A549 (cell line): ENCODE results near the gene BEST3. TPM values are rescaled to one million over a fixed set of nuclear protein-coding genes. Genes with fewer than 3 reads are reported as not detected.
A peak's percentile ranks its signal among the peaks of the same experiment; 100 is the strongest.

Experiments
- ATAC-seq, 2 experiments: fragments of 200-7000 bp in 1 of 2; fragments of >200 bp in 1 of 2; cut with Nextera tagmentation in 1 of 2; cut with Tn5 transposase in 1 of 2; 3 replicates each; pipeline versions ENCODE4 v1.8.0 to v1.9.1; 2018 to 2020; ENCODE audit warnings: mild to moderate bottlenecking in 1 of 2, moderate library complexity in 1 of 2
- CTCF ChIA-PET: fragments of 300-600 bp; sonication (Branson Sonifier 250); formaldehyde crosslinking; extraction: SDS; loops from one replicate; lab custom pipeline; 2021; ENCODE audit warnings: antibody characterized with exemption, inconsistent platforms; lab: Yijun Ruan, JAX
- POLR2A ChIA-PET: fragments of 350-600 bp; formaldehyde crosslinking; extraction: SDS; loops from one replicate; lab custom pipeline; 2021; ENCODE audit warnings: antibody characterized with exemption, inconsistent platforms; lab: Yijun Ruan, JAX
- DNase-seq, 2 experiments: peaks; one replicate each; pipeline versions ENCODE4 v3.0.0 to v3.0.0-alpha.2; 2011 to 2016; ENCODE audit warnings: low read depth in 1 of 2, low spot score in 1 of 2
- FAIRE-seq: peaks from 2 replicates; lab custom pipeline; 2011; peaks lifted over from hg19 to GRCh38; lab: Jason Lieb, UNC
- H3K27ac ChIP-seq, 2 experiments: fragments of >200 bp; sonication (Bioruptor Twin); formaldehyde crosslinking; 3 replicates each; pipeline ENCODE4 v1.5.1; 2016 to 2017
- H3K4me1 ChIP-seq: fragments of >200 bp; sonication (Bioruptor Twin); formaldehyde crosslinking; 3 replicates; pipeline ENCODE4 v1.6.1; 2016
- H3K4me2 ChIP-seq: fragments of >200 bp; sonication (Bioruptor Twin); formaldehyde crosslinking; 3 replicates; pipeline ENCODE4 v1.6.1; 2016
- H3K4me3 ChIP-seq: fragments of >200 bp; sonication (Bioruptor Twin); formaldehyde crosslinking; 3 replicates; pipeline ENCODE4 v1.5.1; 2016
- H3K9me3 ChIP-seq: fragments of >200 bp; sonication (Bioruptor Twin); formaldehyde crosslinking; 3 replicates; pipeline ENCODE4 v1.6.1; 2016
- BHLHE40 ChIP-seq: IDR thresholded peaks from 2 replicates; pipeline ENCODE4 v1.6.1; 2012; ENCODE audit warnings: low read depth, low read length, inconsistent platforms
- CBX8 ChIP-seq: fragments of 200-600 bp; sonication (generic); IDR thresholded peaks from 2 replicates; pipeline ENCODE4 v1.6.1; 2016
- CHD2 ChIP-seq: fragments of 150-350 bp; IDR thresholded peaks from 2 replicates; pipeline ENCODE4 v1.6.1; 2014; ENCODE audit warnings: low read length; ENCODE audit not compliant: partially characterized antibody
- FOXS1 ChIP-seq: fragments of 250-450 bp; sonication (Bioruptor Pico); IDR thresholded peaks from 2 replicates; pipeline ENCODE4 v1.5.0; 2020; ENCODE audit warnings: mild to moderate bottlenecking, moderate library complexity
- GATA3 ChIP-seq: IDR thresholded peaks from 2 replicates; pipeline ENCODE4 v1.6.1; 2012; ENCODE audit warnings: borderline replicate concordance
- HOXB13 ChIP-seq: fragments of 250-450 bp; sonication (Bioruptor Pico); IDR thresholded peaks from 2 replicates; pipeline ENCODE4 v1.5.0; 2020; ENCODE audit warnings: low read depth, mild to moderate bottlenecking, moderate library complexity
- MYC ChIP-seq: IDR thresholded peaks from 2 replicates; pipeline ENCODE4 v1.6.1; 2012; ENCODE audit warnings: mild to moderate bottlenecking, inconsistent platforms, low read length, improper control_type of control experiment, borderline replicate concordance
- NR3C1 ChIP-seq: fragments of >200 bp; sonication (Bioruptor Twin); formaldehyde crosslinking; IDR thresholded peaks from 3 replicates; pipeline ENCODE4 v1.6.1; 2017
- POLR2AphosphoS2 ChIP-seq: conservative IDR thresholded peaks from 2 replicates; pipeline ENCODE4 v1.6.1; 2012; ENCODE audit warnings: low read length, improper control_type of control experiment, inconsistent platforms
- RAD21 ChIP-seq, 2 experiments: fragments of >200 bp in 1 of 2; sonication (Bioruptor Twin) in 1 of 2; formaldehyde crosslinking in 1 of 2; IDR thresholded peaks in 1 of 2; conservative IDR thresholded peaks in 1 of 2; 2 replicates in 1 of 2; 3 replicates in 1 of 2; pipeline ENCODE4 v1.6.1; 2012 to 2018; ENCODE audit warnings: inconsistent platforms in 1 of 2
- RFX5 ChIP-seq: fragments of 450-650 bp; IDR thresholded peaks from 2 replicates; pipeline ENCODE4 v1.7.1; 2014; ENCODE audit warnings: antibody characterized with exemption, mild to moderate bottlenecking, moderate library complexity
- TP53 ChIP-seq: fragments of 250-450 bp; sonication (Bioruptor Pico); IDR thresholded peaks from 2 replicates; pipeline ENCODE4 v1.5.0; 2021; ENCODE audit warnings: mild to moderate bottlenecking, moderate library complexity
- ZSCAN20 ChIP-seq: fragments of 250-450 bp; sonication (Bioruptor Pico); IDR thresholded peaks from 2 replicates; pipeline ENCODE4 v1.8.0; 2022; ENCODE audit warnings: mild to moderate bottlenecking, moderate library complexity
- WGBS: methylation state at CpG from one replicate; pipeline ENCODE4 v1.1.6; 2017; ENCODE audit errors: missing lambda C conversion rate; 5-methylcytosine and 5-hydroxymethylcytosine counted together
- polyA plus RNA-seq, 4 experiments: library from polyadenylated mRNA; depleted of rRNA in 3 of 4; stranded (reverse); fragments of >200 nt; fragmentation: RNase III in 1 of 4; extraction: RNeasy Plus Mini Kit Qiagen cat#74134 plus additional on column Dnase treatment in 1 of 4; gene quantifications; 2 replicates in 3 of 4; 3 replicates in 1 of 4; pipeline ENCODE4 v1.2.3, GENCODE V29; 2011 to 2017
- TF ChIP-seq, protein P1 (sequence below): fragments of >200 bp; sonication (Bioruptor Twin); formaldehyde crosslinking; IDR thresholded peaks from 3 replicates; pipeline ENCODE4 v1.5.1; 2016
- TF ChIP-seq, protein P2 (sequence below): fragments of 250-450 bp; sonication (Bioruptor Pico); IDR thresholded peaks from 2 replicates; pipeline ENCODE4 v1.5.0; 2020; ENCODE audit warnings: low read depth, mild to moderate bottlenecking, moderate library complexity
- TF ChIP-seq, protein P3 (sequence below): fragments of 150-350 bp; IDR thresholded peaks from 2 replicates; pipeline ENCODE4 v1.6.1; 2014; ENCODE audit warnings: low read depth, mild to moderate bottlenecking, low read length

BEST3 gene
- polyA plus RNA-seq, 2 of the 4 experiments (the other 2 are of a cell fraction) = 0.57 to 1.2 TPM

DNA sequence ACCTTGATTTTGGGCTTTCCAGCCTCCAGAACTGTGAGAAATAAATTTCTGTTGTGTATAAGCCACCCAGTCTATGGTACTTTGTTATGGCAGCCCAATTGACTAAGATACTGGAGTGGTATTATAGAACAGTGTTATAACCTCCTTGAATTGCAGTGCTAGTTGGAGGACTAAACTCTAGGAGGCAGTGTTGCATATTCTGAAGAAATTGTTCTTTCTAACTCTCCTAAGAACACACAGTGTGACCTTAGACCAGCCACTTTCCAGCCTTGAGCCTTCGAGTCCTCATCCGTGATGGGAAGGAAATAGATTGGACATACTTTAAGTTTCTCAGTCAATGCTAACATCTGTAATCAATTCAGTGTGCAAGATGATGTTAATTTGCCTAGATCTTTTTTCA lies 66.0 kb downstream of the BEST3 start:
- Histone ChIP-seq H3K4me1 (no peaks in the 10 kb centered on the region), H3K9me3 (no peaks in the 10 kb centered on the region), H3K4me3 (no peak overlapping the region), H3K4me2 (no peak overlapping the region), H3K27ac (no peak overlapping the region)
- WGBS = 88% methylated on average over 2 of the region's 2 CpGs
- TF ChIP-seq MYC (no peak), RAD21 (conservative IDR thresholded peaks at IDR 0.05 in 1 of 2, IDR thresholded peaks at IDR 0.05 in 1 of 2) (peak in 1 of 2 experiments; percentile 29; a peak in 1 of 5 replicates), POLR2AphosphoS2 (no peak)
- TF ChIP-seq, protein P1, sequence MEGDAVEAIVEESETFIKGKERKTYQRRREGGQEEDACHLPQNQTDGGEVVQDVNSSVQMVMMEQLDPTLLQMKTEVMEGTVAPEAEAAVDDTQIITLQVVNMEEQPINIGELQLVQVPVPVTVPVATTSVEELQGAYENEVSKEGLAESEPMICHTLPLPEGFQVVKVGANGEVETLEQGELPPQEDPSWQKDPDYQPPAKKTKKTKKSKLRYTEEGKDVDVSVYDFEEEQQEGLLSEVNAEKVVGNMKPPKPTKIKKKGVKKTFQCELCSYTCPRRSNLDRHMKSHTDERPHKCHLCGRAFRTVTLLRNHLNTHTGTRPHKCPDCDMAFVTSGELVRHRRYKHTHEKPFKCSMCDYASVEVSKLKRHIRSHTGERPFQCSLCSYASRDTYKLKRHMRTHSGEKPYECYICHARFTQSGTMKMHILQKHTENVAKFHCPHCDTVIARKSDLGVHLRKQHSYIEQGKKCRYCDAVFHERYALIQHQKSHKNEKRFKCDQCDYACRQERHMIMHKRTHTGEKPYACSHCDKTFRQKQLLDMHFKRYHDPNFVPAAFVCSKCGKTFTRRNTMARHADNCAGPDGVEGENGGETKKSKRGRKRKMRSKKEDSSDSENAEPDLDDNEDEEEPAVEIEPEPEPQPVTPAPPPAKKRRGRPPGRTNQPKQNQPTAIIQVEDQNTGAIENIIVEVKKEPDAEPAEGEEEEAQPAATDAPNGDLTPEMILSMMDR = peak; percentile 20; the same call in 2 of the 3 replicates
- DNase-seq (peak in 1 of 2 experiments; percentile 13), ATAC-seq (peak in 1 of 2 experiments; percentile 64; a peak in 4 of 6 replicates), FAIRE-seq (no peak)
- ChIA-PET POLR2A (no interaction called here), CTCF (no interaction called here)

DNA sequence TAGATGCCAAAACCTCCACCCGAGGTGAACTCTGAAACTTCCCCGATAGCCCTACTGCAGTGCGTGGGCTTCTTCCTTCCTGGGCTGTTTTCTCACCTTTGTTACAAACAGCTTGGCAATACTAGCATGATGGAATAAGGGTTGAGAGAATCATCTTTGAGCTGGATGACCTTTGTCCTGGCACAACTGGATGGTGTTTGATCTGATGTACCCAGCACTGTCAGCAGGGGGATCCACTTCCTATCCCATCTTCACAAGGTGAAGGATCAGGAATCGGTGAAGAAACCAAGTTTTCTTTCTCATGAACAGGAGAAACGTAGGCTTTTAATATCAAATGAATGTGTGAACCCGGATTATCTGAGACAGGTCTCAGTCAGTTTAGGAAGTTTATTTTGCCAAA lies 68.9 kb downstream of the BEST3 start:
- CTCF ChIA-PET = interaction anchor here (1.5 to 3.1 kb wide), 3 partner anchors 9 to 22 kb away, joined by 4 to 23 read pairs (median 4); no protein-coding TSS in a partner anchor
- POLR2A ChIA-PET = no interaction called here
- H3K4me2 ChIP-seq = no peak overlapping the region
- TF ChIP-seq, protein P1 = peak; percentile 19; the same call in 1 of the 3 replicates
- TF ChIP-seq, protein P2, sequence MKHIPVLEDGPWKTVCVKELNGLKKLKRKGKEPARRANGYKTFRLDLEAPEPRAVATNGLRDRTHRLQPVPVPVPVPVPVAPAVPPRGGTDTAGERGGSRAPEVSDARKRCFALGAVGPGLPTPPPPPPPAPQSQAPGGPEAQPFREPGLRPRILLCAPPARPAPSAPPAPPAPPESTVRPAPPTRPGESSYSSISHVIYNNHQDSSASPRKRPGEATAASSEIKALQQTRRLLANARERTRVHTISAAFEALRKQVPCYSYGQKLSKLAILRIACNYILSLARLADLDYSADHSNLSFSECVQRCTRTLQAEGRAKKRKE = no peak
- peak in 1 of 2 experiments; percentile 42; a peak in 1 of 5 replicates for TF ChIP-seq RAD21 (conservative IDR thresholded peaks at IDR 0.05 in 1 of 2, IDR thresholded peaks at IDR 0.05 in 1 of 2)
- ATAC-seq = peak; percentile 43 to 86; a peak in 3 of 6 replicates
- DNase-seq = peak; percentile 35 to 40
- no peak for FAIRE-seq
- H3K9me3 ChIP-seq = no peaks in the 10 kb centered on the region
- no peak overlapping the region for H3K27ac ChIP-seq
- 61% methylated on average over 6 of the region's 6 CpGs for WGBS
- H3K4me1 ChIP-seq = no peaks in the 10 kb centered on the region
- H3K4me3 ChIP-seq = no peak overlapping the region

DNA sequence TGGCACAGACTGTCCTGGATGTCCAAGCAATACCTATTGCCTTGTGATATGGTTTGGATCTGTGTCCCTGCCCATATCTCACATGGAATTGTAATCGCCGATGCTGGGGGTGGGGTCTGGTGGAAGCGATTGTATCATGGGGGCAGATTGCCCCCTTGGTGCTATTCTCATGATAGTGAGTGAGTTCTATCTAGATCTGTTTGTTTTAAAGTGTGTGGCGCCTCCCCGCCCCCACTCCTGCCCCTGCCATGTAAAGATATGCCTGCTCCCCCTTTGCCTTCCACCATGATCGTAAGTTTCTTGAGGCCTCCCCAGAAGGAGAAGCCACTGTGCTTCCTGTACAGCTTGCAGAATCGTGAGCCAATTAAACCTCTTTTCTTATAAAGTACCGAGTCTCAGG lies 71.6 kb downstream of the BEST3 start:
- Histone ChIP-seq H3K4me1 (no peaks in the 10 kb centered on the region), H3K4me3 (no peak overlapping the region), H3K4me2 (no peak overlapping the region), H3K27ac (no peak overlapping the region), H3K9me3 (no peaks in the 10 kb centered on the region)
- DNase-seq (no peak), ATAC-seq (no peak), FAIRE-seq (no peak)
- no peak for TF ChIP-seq RFX5
- TF ChIP-seq, protein P1 = no peak
- POLR2A ChIA-PET = no interaction called here
- 32% methylated on average over 8 of the region's 8 CpGs for WGBS
- CTCF ChIA-PET = interaction anchor here (0.9 to 3.1 kb wide), 2 partner anchors 12 to 23 kb away, joined by 3 to 23 read pairs; no protein-coding TSS in a partner anchor

DNA sequence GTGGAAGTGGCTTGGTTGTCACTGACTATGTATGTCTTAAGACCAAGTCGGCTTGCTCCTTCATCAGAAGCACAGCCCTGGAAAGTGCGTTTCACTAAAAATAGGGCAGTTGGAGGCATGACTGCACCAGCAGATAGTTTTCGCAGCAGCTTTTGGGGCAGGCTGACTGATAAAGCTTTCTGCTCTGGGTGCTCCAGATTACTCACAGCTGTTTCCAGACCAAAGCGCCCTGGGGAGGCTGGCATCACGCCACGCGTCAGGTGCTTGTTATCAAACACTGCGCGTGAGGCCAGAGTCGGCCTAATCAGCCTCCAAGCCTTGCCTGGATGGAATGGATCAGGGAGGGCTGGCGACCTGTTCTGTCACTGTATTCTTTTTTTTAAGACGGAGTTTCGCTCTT lies 75.1 kb downstream of the BEST3 start:
- TF ChIP-seq, protein P1 = no peak
- TF ChIP-seq CHD2 (no peak), TP53 (CRISPR knock-in tag) (no peak), GATA3 (no peak), FOXS1 (CRISPR knock-in tag) (no peak), NR3C1 (no peak), BHLHE40 (no peak), CBX8 (no peak), ZSCAN20 (CRISPR knock-in tag) (no peak), HOXB13 (CRISPR knock-in tag) (no peak)
- TF ChIP-seq, protein P3, sequence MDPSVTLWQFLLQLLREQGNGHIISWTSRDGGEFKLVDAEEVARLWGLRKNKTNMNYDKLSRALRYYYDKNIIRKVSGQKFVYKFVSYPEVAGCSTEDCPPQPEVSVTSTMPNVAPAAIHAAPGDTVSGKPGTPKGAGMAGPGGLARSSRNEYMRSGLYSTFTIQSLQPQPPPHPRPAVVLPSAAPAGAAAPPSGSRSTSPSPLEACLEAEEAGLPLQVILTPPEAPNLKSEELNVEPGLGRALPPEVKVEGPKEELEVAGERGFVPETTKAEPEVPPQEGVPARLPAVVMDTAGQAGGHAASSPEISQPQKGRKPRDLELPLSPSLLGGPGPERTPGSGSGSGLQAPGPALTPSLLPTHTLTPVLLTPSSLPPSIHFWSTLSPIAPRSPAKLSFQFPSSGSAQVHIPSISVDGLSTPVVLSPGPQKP = no peak
- Histone ChIP-seq H3K9me3 (no peaks in the 10 kb centered on the region), H3K4me2 (no peak overlapping the region), H3K4me3 (no peak overlapping the region), H3K4me1 (no peaks in the 10 kb centered on the region), H3K27ac (no peak overlapping the region)
- CTCF ChIA-PET = no interaction called here
- no peak for FAIRE-seq
- DNase-seq = no peak
- 86% methylated on average over 13 of the region's 13 CpGs for WGBS
- no peak for ATAC-seq
- POLR2A ChIA-PET = no interaction called here
